H9 (cell line): ENCODE data around the gene CCDC78. TPM values are rescaled to one million over a fixed set of nuclear protein-coding genes. Genes with fewer than 3 reads are reported as not detected.

Experiments used
- DNase-seq: peaks from one replicate; pipeline ENCODE4 v3.0.0-alpha.2; 2017
- H2AFZ ChIP-seq: one replicate; pipeline ENCODE4 v1.6.1; 2013; ENCODE audit warnings: mild to moderate bottlenecking, low read length, control low read depth, moderate library complexity
- H2AK5ac ChIP-seq: 2 replicates; pipeline ENCODE4 v1.6.1; 2013; ENCODE audit warnings: low read length, control low read depth, mixed read lengths; ENCODE audit not compliant: insufficient read length
- H2BK120ac ChIP-seq: one replicate; pipeline ENCODE4 v1.6.1; 2013; ENCODE audit warnings: low read depth, mild to moderate bottlenecking, low read length, control low read depth, inconsistent platforms; ENCODE audit not compliant: poor library complexity, severe bottlenecking
- H2BK12ac ChIP-seq: 2 replicates; pipeline ENCODE4 v1.6.1; 2013; ENCODE audit warnings: low read length, control low read depth, mixed read lengths, low read depth; ENCODE audit not compliant: insufficient read length
- H2BK15ac ChIP-seq: 2 replicates; pipeline ENCODE4 v1.6.1; 2013; ENCODE audit warnings: low read depth, low read length, control low read depth
- H2BK20ac ChIP-seq: one replicate; pipeline ENCODE4 v1.6.1; 2013; ENCODE audit warnings: low read depth, mild to moderate bottlenecking, low read length, control low read depth, inconsistent platforms; ENCODE audit not compliant: poor library complexity, severe bottlenecking
- H2BK5ac ChIP-seq: 2 replicates; pipeline ENCODE4 v1.6.1; 2013; ENCODE audit warnings: low read length, control low read depth, mixed read lengths; ENCODE audit not compliant: insufficient read length
- H3K14ac ChIP-seq: 2 replicates; pipeline ENCODE4 v1.6.1; 2013; ENCODE audit warnings: low read length, control low read depth; ENCODE audit not compliant: insufficient read depth
- H3K18ac ChIP-seq: 2 replicates; pipeline ENCODE4 v1.6.1; 2013; ENCODE audit warnings: low read depth, mild to moderate bottlenecking, mixed read lengths, low read length, control low read depth; ENCODE audit not compliant: insufficient read length
- H3K23ac ChIP-seq: 2 replicates; pipeline ENCODE4 v1.6.1; 2013; ENCODE audit warnings: low read length, control low read depth, mixed read lengths, low read depth; ENCODE audit not compliant: insufficient read length
- H3K23me2 ChIP-seq: 2 replicates; pipeline ENCODE4 v1.6.1; 2013; ENCODE audit warnings: low read depth, mild to moderate bottlenecking, mixed read lengths, low read length, control low read depth; ENCODE audit not compliant: insufficient read length, poor library complexity, severe bottlenecking
- H3K27ac ChIP-seq: 2 replicates; pipeline ENCODE4 v1.5.1; 2013; ENCODE audit warnings: low read length, control low read depth, mixed read lengths, low read depth; ENCODE audit not compliant: insufficient read length
- H3K27me3 ChIP-seq: 2 replicates; pipeline ENCODE4 v1.6.1; 2013; ENCODE audit warnings: low read length, control low read depth, inconsistent platforms; ENCODE audit not compliant: insufficient read depth
- H3K4ac ChIP-seq: 2 replicates; pipeline ENCODE4 v1.6.1; 2013; ENCODE audit warnings: low read depth, mild to moderate bottlenecking, control low read depth, inconsistent platforms, low read length, moderate library complexity
- H3K4me1 ChIP-seq: 2 replicates; pipeline ENCODE4 v1.6.1; 2013; ENCODE audit warnings: low read length, control low read depth, inconsistent platforms; ENCODE audit not compliant: insufficient read depth
- H3K4me2 ChIP-seq: 2 replicates; pipeline ENCODE4 v1.6.1; 2013; ENCODE audit warnings: low read length, control low read depth, mixed read lengths; ENCODE audit not compliant: insufficient read length, insufficient read depth
- H3K56ac ChIP-seq: 2 replicates; pipeline ENCODE4 v1.6.1; 2013; ENCODE audit warnings: low read depth, mild to moderate bottlenecking, mixed read lengths, low read length, control low read depth; ENCODE audit not compliant: insufficient read length
- H3K79me1 ChIP-seq: 2 replicates; pipeline ENCODE4 v1.6.1; 2013; ENCODE audit warnings: low read depth, mild to moderate bottlenecking, moderate library complexity, low read length, control low read depth, inconsistent platforms; ENCODE audit not compliant: insufficient read depth, poor library complexity, severe bottlenecking
- H3K79me2 ChIP-seq: 2 replicates; pipeline ENCODE4 v1.6.1; 2013; ENCODE audit warnings: low read length, control low read depth, inconsistent platforms; ENCODE audit not compliant: insufficient read depth
- H3K9ac ChIP-seq: 2 replicates; pipeline ENCODE4 v1.6.1; 2013; ENCODE audit warnings: low read length, control low read depth, mixed read lengths; ENCODE audit not compliant: insufficient read length; ENCODE audit errors: extremely low read depth
- H3K9me3 ChIP-seq: one replicate; pipeline ENCODE4 v1.6.1; 2013; ENCODE audit warnings: low read depth, low read length, inconsistent platforms; ENCODE audit not compliant: control insufficient read depth
- H3T11ph ChIP-seq: one replicate; pipeline ENCODE4 v1.6.1; 2013; ENCODE audit warnings: mild to moderate bottlenecking, low read length, control low read depth, inconsistent platforms
- H4K20me1 ChIP-seq: one replicate; pipeline ENCODE4 v1.6.1; 2013; ENCODE audit not compliant: control insufficient read depth, insufficient read length, insufficient read depth
- H4K5ac ChIP-seq: 2 replicates; pipeline ENCODE4 v1.6.1; 2013; ENCODE audit warnings: low read depth, mild to moderate bottlenecking, mixed read lengths, low read length, control low read depth; ENCODE audit not compliant: insufficient read length
- H4K8ac ChIP-seq: replicated peaks from 2 replicates; pipeline ENCODE4 v1.6.1; 2013; ENCODE audit warnings: low read length, control low read depth, mixed read lengths, low read depth; ENCODE audit not compliant: insufficient read length
- H4K91ac ChIP-seq: 2 replicates; pipeline ENCODE4 v1.6.1; 2013; ENCODE audit warnings: low read depth, mild to moderate bottlenecking, moderate library complexity, mixed read lengths, low read length, control low read depth; ENCODE audit not compliant: insufficient read length
- H3K27ac Mint-ChIP-seq, 3 experiments: 2 replicates in 2 of 3; 3 replicates in 1 of 3; pipeline ENCODE4 v1.8.0; 2020 to 2021; ENCODE audit warnings: mixed read lengths in 3 of 3, mild to moderate bottlenecking in 1 of 3, moderate library complexity in 1 of 3
- H3K27me3 Mint-ChIP-seq: 2 replicates; pipeline ENCODE4 v1.8.0; 2021; ENCODE audit warnings: low read depth, mild to moderate bottlenecking, moderate library complexity, mixed read lengths
- H3K36me3 Mint-ChIP-seq, 3 experiments: 2 replicates in 2 of 3; 3 replicates in 1 of 3; pipeline ENCODE4 v1.8.0; 2020 to 2021; ENCODE audit warnings: low read depth in 3 of 3, mixed read lengths in 3 of 3; ENCODE audit not compliant: insufficient read depth in 1 of 3
- H3K4me1 Mint-ChIP-seq, 2 experiments: 2 replicates each; pipeline ENCODE4 v1.8.0; 2020; ENCODE audit warnings: mixed read lengths in 2 of 2
- H3K4me3 Mint-ChIP-seq, 2 experiments: 2 replicates in 1 of 2; 3 replicates in 1 of 2; pipeline ENCODE4 v1.8.0; 2020 to 2021; ENCODE audit warnings: mild to moderate bottlenecking in 2 of 2, mixed read lengths in 2 of 2, moderate library complexity in 1 of 2
- H3K9me3 Mint-ChIP-seq, 2 experiments: 2 replicates in 1 of 2; 3 replicates in 1 of 2; pipeline ENCODE4 v1.8.0; 2020; ENCODE audit warnings: mild to moderate bottlenecking in 2 of 2, mixed read lengths in 2 of 2, moderate library complexity in 1 of 2
- WGBS: extraction: QIAGEN DNeasy Blood & Tissue Kit; methylation state at CpG from one replicate; pipeline ENCODE4 v1.1.7; 2013; ENCODE audit warnings: missing lambda C conversion rate, low lambda C conversion rate, mixed read lengths; ENCODE audit not compliant: insufficient read length; ENCODE audit errors: extremely low coverage; 5-methylcytosine and 5-hydroxymethylcytosine counted together
- total RNA-seq: library from RNA; stranded (reverse); gene quantifications from 2 replicates; pipeline ENCODE4 v1.2.1, GENCODE V29; 2021
- TF ChIP-seq, protein P1 (sequence below): fragments of 200-600 bp; sonication (generic); conservative IDR thresholded peaks from 3 replicates; pipeline ENCODE4 v1.8.0; 2021; ENCODE audit warnings: antibody characterized with exemption, mild to moderate bottlenecking

Gene CCDC78
- total RNA-seq, 1 experiment from 2014 or later, result 12.1 TPM

- H2BK120ac ChIP-seq, result no peak overlapping the region
- H3K27ac Mint-ChIP-seq, result no peak overlapping the region
- no peak overlapping the region for H3K9ac ChIP-seq
- no peaks in the 10 kb centered on the region for H3K79me2 ChIP-seq
- no peak overlapping the region for H2AFZ ChIP-seq
- H2AK5ac ChIP-seq, result no peak overlapping the region
- no peak overlapping the region for H3T11ph ChIP-seq
- no peak overlapping the region for H4K8ac ChIP-seq
- peaks cover 0 to 3% of the 10 kb centered on the region in 2 experiments; a peak in 1 of 4 replicates for H3K4me1 Mint-ChIP-seq
- no peak overlapping the region for H3K27ac ChIP-seq
- peaks cover 5% of the 10 kb centered on the region for H3K27me3 Mint-ChIP-seq
- TF ChIP-seq, protein P1, sequence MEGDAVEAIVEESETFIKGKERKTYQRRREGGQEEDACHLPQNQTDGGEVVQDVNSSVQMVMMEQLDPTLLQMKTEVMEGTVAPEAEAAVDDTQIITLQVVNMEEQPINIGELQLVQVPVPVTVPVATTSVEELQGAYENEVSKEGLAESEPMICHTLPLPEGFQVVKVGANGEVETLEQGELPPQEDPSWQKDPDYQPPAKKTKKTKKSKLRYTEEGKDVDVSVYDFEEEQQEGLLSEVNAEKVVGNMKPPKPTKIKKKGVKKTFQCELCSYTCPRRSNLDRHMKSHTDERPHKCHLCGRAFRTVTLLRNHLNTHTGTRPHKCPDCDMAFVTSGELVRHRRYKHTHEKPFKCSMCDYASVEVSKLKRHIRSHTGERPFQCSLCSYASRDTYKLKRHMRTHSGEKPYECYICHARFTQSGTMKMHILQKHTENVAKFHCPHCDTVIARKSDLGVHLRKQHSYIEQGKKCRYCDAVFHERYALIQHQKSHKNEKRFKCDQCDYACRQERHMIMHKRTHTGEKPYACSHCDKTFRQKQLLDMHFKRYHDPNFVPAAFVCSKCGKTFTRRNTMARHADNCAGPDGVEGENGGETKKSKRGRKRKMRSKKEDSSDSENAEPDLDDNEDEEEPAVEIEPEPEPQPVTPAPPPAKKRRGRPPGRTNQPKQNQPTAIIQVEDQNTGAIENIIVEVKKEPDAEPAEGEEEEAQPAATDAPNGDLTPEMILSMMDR, result no peak
- H3K4me1 ChIP-seq, result no peaks in the 10 kb centered on the region
- no peak overlapping the region for H4K5ac ChIP-seq
- no peaks in the 10 kb centered on the region for H3K27me3 ChIP-seq
- H3K4me2 ChIP-seq, result no peak overlapping the region
- H2BK15ac ChIP-seq, result no peak overlapping the region
- no peak overlapping the region for H3K56ac ChIP-seq
- no peak overlapping the region for H2BK20ac ChIP-seq
- no peak overlapping the region for H4K91ac ChIP-seq
- DNase-seq, result no peak
- no peaks in the 10 kb centered on the region for H3K36me3 Mint-ChIP-seq
- H3K18ac ChIP-seq, result no peak overlapping the region
- H2BK5ac ChIP-seq, result no peak overlapping the region
- no peaks in the 10 kb centered on the region for H3K79me1 ChIP-seq
- H3K9me3 Mint-ChIP-seq, result no peaks in the 10 kb centered on the region; a peak in 1 of 5 replicates
- no peaks in the 10 kb centered on the region for H4K20me1 ChIP-seq
- no peak overlapping the region for H3K4ac ChIP-seq
- H3K23ac ChIP-seq, result no peak overlapping the region
- WGBS, result no CpG with 5 or more reads among the region's 19 CpGs
- H2BK12ac ChIP-seq, result no peak overlapping the region
- no peak overlapping the region for H3K4me3 Mint-ChIP-seq
- H3K23me2 ChIP-seq, result no peaks in the 10 kb centered on the region
- no peaks in the 10 kb centered on the region for H3K9me3 ChIP-seq
- H3K14ac ChIP-seq, result no peak overlapping the region
These were observed 43.7 kb upstream of the CCDC78 start for GRCh38 chr16:769934-770333.
